CD14-positive monocyte (primary cell): ENCODE measurements around the gene ZBTB7C. TPM values are rescaled to one million over a fixed set of nuclear protein-coding genes. Genes with fewer than 3 reads are reported as not detected.

Experiments
- DNase-seq, 3 donors: peaks; one replicate each; pipeline ENCODE4 v3.0.0-alpha.2; 2011 to 2022
- H2AFZ ChIP-seq: 2 replicates; pipeline ENCODE4 v1.6.0; 2012; ENCODE audit warnings: mild to moderate bottlenecking, low read depth, low read length, inconsistent platforms; ENCODE audit not compliant: insufficient read depth, poor library complexity, severe bottlenecking
- H3K27ac ChIP-seq, 2 donors: 1 replicate in 1 of 2; 2 replicates in 1 of 2; pipeline ENCODE4 v1.5.1; 2012 to 2013; ENCODE audit warnings: low read length in 2 of 2, control low read depth in 1 of 2, inconsistent platforms in 1 of 2, low read depth in 1 of 2, mild to moderate bottlenecking in 1 of 2
- H3K27me3 ChIP-seq, 2 donors: one replicate each; pipeline versions ENCODE4 v1.6.0 to v1.6.1; 2011 to 2013; ENCODE audit warnings: low read length in 2 of 2; ENCODE audit not compliant: control insufficient read depth in 2 of 2, insufficient read depth in 2 of 2
- H3K36me3 ChIP-seq, 2 donors: replicated peaks in 1 of 2; 1 replicate in 1 of 2; 2 replicates in 1 of 2; pipeline versions ENCODE4 v1.5.1 to v1.6.1; 2012 to 2013; ENCODE audit warnings: low read length in 2 of 2, control low read depth in 1 of 2, inconsistent platforms in 1 of 2, mild to moderate bottlenecking in 1 of 2; ENCODE audit not compliant: insufficient read depth in 2 of 2, control insufficient read depth in 1 of 2
- H3K4me1 ChIP-seq, 2 donors: 1 replicate in 1 of 2; 2 replicates in 1 of 2; pipeline versions ENCODE4 v1.5.1 to v1.6.1; 2012 to 2013; ENCODE audit warnings: low read length in 2 of 2, control low read depth in 1 of 2, inconsistent platforms in 1 of 2, mild to moderate bottlenecking in 1 of 2, moderate library complexity in 1 of 2; ENCODE audit not compliant: insufficient read depth in 2 of 2, control insufficient read depth in 1 of 2
- H3K4me2 ChIP-seq: replicated peaks from 2 replicates; pipeline ENCODE3; 2012; ENCODE audit warnings: low read length, moderate library complexity, mild to moderate bottlenecking; ENCODE audit not compliant: poor library complexity, severe bottlenecking; ENCODE audit errors: extremely low read depth
- H3K4me3 ChIP-seq, 3 experiments: fragments of 200-600 bp in 1 of 3; sonication (generic) in 1 of 3; replicated peaks in 1 of 3; 1 replicate in 2 of 3; 2 replicates in 1 of 3; pipeline ENCODE4 v1.5.1; 2011 to 2013; ENCODE audit warnings: low read length in 3 of 3, mild to moderate bottlenecking in 3 of 3, control low read depth in 2 of 3, low read depth in 2 of 3, inconsistent platforms in 1 of 3, moderate library complexity in 1 of 3
- H3K79me2 ChIP-seq: 2 replicates; pipeline ENCODE4 v1.6.0; 2012; ENCODE audit warnings: mild to moderate bottlenecking, control low read depth, inconsistent platforms, low read length, moderate library complexity; ENCODE audit not compliant: insufficient read depth
- H3K9ac ChIP-seq: 2 replicates; pipeline ENCODE4 v1.6.0; 2017; ENCODE audit warnings: low read length, mild to moderate bottlenecking; ENCODE audit not compliant: insufficient read depth, poor library complexity, severe bottlenecking
- H3K9me3 ChIP-seq, 2 donors: replicated peaks in 1 of 2; 1 replicate in 1 of 2; 2 replicates in 1 of 2; pipeline versions ENCODE4 v1.5.1 to v1.6.1; 2012 to 2013; ENCODE audit warnings: low read length in 2 of 2, control low read depth in 1 of 2; ENCODE audit not compliant: control insufficient read depth in 1 of 2, insufficient read depth in 1 of 2
- H4K20me1 ChIP-seq: 2 replicates; pipeline ENCODE4 v1.6.0; 2012; ENCODE audit warnings: mild to moderate bottlenecking, low read length, control low read depth, moderate library complexity; ENCODE audit not compliant: insufficient read depth
- H3K27ac Mint-ChIP-seq, 7 donors: one replicate each; pipeline ENCODE4 v1.8.0; 2020; ENCODE audit warnings: mild to moderate bottlenecking in 7 of 7, mixed read lengths in 7 of 7, moderate library complexity in 6 of 7, inconsistent platforms in 2 of 7
- H3K27me3 Mint-ChIP-seq, 3 donors: one replicate each; pipeline ENCODE4 v1.8.0; 2021 to 2022; ENCODE audit warnings: low read depth in 3 of 3, mild to moderate bottlenecking in 3 of 3, mixed read lengths in 3 of 3, moderate library complexity in 3 of 3, inconsistent platforms in 1 of 3
- H3K36me3 Mint-ChIP-seq, 2 donors: one replicate each; pipeline ENCODE4 v1.8.0; 2020; ENCODE audit warnings: mixed read lengths in 2 of 2, inconsistent platforms in 1 of 2, mild to moderate bottlenecking in 1 of 2
- H3K4me1 Mint-ChIP-seq: one replicate; pipeline ENCODE4 v1.8.0; 2020; ENCODE audit warnings: mild to moderate bottlenecking, mixed read lengths
- H3K4me3 Mint-ChIP-seq, 2 donors: one replicate each; pipeline ENCODE4 v1.8.0; 2020; ENCODE audit warnings: mild to moderate bottlenecking in 2 of 2, mixed read lengths in 2 of 2, moderate library complexity in 1 of 2
- H3K9me3 Mint-ChIP-seq, 7 donors: one replicate each; pipeline ENCODE4 v1.8.0; 2020 to 2022; ENCODE audit warnings: mixed read lengths in 7 of 7, mild to moderate bottlenecking in 6 of 7, moderate library complexity in 6 of 7, inconsistent platforms in 2 of 7
- WGBS: methylation state at CpG from one replicate; pipeline ENCODE4 v1.1.5; 2013; ENCODE audit warnings: missing lambda C conversion rate; ENCODE audit not compliant: insufficient coverage; 5-methylcytosine and 5-hydroxymethylcytosine counted together
- intact Hi-C, 2 donors: fragments of 100-400 bp; cut with micrococcal nuclease; formaldehyde crosslinking; loops; one replicate each; pipeline versions ENCODE4 v1.15.0 to v1.15.1; 2023
- polyA plus RNA-seq, 3 donors: library from polyadenylated mRNA; depleted of rRNA in 1 of 3; unstranded in 2 of 3; stranded (reverse) in 1 of 3; fragments of 300-500 nt in 2 of 3; fragments of >200 nt in 1 of 3; fragmentation: Illumina TruSeq in 2 of 3; gene quantifications; 1 replicate in 2 of 3; 2 replicates in 1 of 3; pipeline ENCODE4 v1.2.3, GENCODE V29; 2012 to 2021
- TF ChIP-seq, protein P1 (sequence below): fragments of 200-600 bp; IDR thresholded peaks from one replicate; pipeline ENCODE4 v1.8.0; 2022; ENCODE audit warnings: antibody characterized with exemption, mild to moderate bottlenecking

Gene ZBTB7C
- polyA plus RNA-seq, 3 donors: 0.03 to 0.09 TPM; not detected in 1

DNA sequence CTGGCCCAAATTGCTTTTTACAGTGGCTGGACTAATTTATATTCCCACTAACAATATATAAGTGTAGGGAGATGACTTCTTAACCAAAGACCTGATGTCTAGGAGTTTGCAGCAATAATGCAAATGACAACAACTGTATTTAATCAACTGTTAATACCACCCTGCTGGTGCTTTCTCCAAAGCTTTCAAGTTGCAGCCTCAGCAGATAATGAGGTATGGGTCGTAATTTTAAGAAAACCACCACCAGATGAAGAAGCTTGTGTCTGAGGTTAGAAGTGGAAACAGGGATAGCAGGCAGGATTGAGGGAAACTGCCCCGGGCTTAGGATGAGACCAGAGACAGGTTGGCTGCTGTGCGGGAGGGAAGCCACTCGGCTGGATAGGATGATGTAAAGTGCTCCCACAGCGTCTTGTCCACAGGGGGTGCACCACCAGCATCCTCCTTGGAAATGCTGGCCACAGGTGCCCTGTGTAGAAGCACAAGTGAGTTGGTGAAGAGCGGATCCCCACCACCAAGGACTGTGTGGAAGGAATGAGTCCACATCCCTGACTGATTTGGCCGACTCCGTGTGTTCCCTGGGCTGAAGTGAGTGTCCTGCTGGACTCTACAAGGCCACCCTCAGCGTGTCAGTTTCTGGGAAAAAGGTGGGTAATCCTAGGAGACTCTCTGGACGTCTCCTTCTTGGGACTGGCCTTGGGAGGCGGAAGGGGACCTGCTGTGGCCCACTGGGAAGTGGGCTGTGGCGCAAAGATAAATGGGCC lies 402.6 kb downstream of the ZBTB7C start:
- H3K27ac Mint-ChIP-seq: no peak overlapping the region
- peaks cover 0 to 6% (median 3%) of the 10 kb centered on the region in 7 donors for H3K9me3 Mint-ChIP-seq

GRCh38 chr18:48004577-48004976 lies 404.6 kb downstream of the ZBTB7C start:
- Histone ChIP-seq H3K4me1 (peaks cover 22 to 40% of the 10 kb centered on the region in 2 donors), H4K20me1 (no peaks in the 10 kb centered on the region), H2AFZ (no peak overlapping the region), H3K27ac (no peak overlapping the region), H3K36me3 (no peaks in the 10 kb centered on the region), H3K4me3 (no peak overlapping the region), H3K79me2 (no peaks in the 10 kb centered on the region), H3K4me2 (no peak overlapping the region), H3K9me3 (no peaks in the 10 kb centered on the region), H3K27me3 (peaks cover 0 to 8% of the 10 kb centered on the region in 2 donors), H3K9ac (no peak overlapping the region)
- intact Hi-C loops: no loop called here
- H3K9me3 Mint-ChIP-seq: peaks cover 2 to 7% (median 4%) of the 10 kb centered on the region in 7 donors
- TF ChIP-seq, protein P1, sequence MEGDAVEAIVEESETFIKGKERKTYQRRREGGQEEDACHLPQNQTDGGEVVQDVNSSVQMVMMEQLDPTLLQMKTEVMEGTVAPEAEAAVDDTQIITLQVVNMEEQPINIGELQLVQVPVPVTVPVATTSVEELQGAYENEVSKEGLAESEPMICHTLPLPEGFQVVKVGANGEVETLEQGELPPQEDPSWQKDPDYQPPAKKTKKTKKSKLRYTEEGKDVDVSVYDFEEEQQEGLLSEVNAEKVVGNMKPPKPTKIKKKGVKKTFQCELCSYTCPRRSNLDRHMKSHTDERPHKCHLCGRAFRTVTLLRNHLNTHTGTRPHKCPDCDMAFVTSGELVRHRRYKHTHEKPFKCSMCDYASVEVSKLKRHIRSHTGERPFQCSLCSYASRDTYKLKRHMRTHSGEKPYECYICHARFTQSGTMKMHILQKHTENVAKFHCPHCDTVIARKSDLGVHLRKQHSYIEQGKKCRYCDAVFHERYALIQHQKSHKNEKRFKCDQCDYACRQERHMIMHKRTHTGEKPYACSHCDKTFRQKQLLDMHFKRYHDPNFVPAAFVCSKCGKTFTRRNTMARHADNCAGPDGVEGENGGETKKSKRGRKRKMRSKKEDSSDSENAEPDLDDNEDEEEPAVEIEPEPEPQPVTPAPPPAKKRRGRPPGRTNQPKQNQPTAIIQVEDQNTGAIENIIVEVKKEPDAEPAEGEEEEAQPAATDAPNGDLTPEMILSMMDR: no peak
- peaks cover 29% of the 10 kb centered on the region for H3K4me1 Mint-ChIP-seq
- WGBS: no CpG with 5 or more reads among the region's 2 CpGs
- DNase-seq: no peak
- H3K36me3 Mint-ChIP-seq: peaks cover 4 to 6% of the 10 kb centered on the region in 2 donors
- no peak overlapping the region for H3K27ac Mint-ChIP-seq
- peaks cover 16 to 27% (median 26%) of the 10 kb centered on the region in 3 donors for H3K27me3 Mint-ChIP-seq
- no peak overlapping the region for H3K4me3 Mint-ChIP-seq

More for the DNA sequence above, 402.6 kb downstream of the ZBTB7C start:
- peaks cover 0 to 8% of the 10 kb centered on the region in 2 donors for H3K27me3 ChIP-seq
- H3K27me3 Mint-ChIP-seq: peaks cover 22 to 28% (median 25%) of the 10 kb centered on the region in 3 donors
- DNase-seq: no peak
- H4K20me1 ChIP-seq: no peaks in the 10 kb centered on the region
- intact Hi-C loops: loop anchor here (5.0 kb wide), 1 partner anchor 74 kb away; the partner anchor contains the start of gene SMAD2 (in 2 of the 2)
- TF ChIP-seq, protein P1: no peak
- H2AFZ ChIP-seq: no peak overlapping the region
- peaks cover 2 to 3% of the 10 kb centered on the region in 2 donors for H3K36me3 Mint-ChIP-seq
- no peaks in the 10 kb centered on the region for H3K9me3 ChIP-seq
- H3K4me1 ChIP-seq: peaks cover 12 to 28% of the 10 kb centered on the region in 2 donors
- H3K9ac ChIP-seq: no peak overlapping the region
- peaks cover 24% of the 10 kb centered on the region for H3K4me1 Mint-ChIP-seq
- no peak overlapping the region for H3K27ac ChIP-seq
- H3K4me3 Mint-ChIP-seq: peak overlapping the region in 1 of 2 donors; percentile 11
- 100% methylated on average over 7 of the region's 12 CpGs for WGBS
- no peaks in the 10 kb centered on the region for H3K79me2 ChIP-seq
- no peak overlapping the region for H3K4me2 ChIP-seq
- H3K4me3 ChIP-seq: no peak overlapping the region
- H3K36me3 ChIP-seq: no peaks in the 10 kb centered on the region
